HS-27A (cell line): Measurements from ENCODE around the gene GRB7.
A peak's percentile ranks its signal among the peaks of the same experiment; 100 is the strongest.
"Not testable (repeated sequence)": the region's sequence is repeated elsewhere in the genome, so short reads cannot be mapped to it uniquely, and the experiment has no call there.

ENCODE experiments used
- DNase-seq: peaks from one replicate; pipeline ENCODE4 v3.0.0-alpha.2; 2012; ENCODE audit warnings: low read depth, missing footprints

GRB7 gene

GRCh38 chr17:39737760-39738567 lies at the start of gene GRB7:
Gene GRB7, plus strand, starts transcription at chr17:39737938. Its CDS starts 4,364 bp downstream, at chr17:39742302.
- no peak for DNase-seq

GRCh38 chr17:39688475-39688835 lies 49.3 kb upstream of the GRB7 start:
- DNase-seq = no peak

GRCh38 chr17:39688945-39689344 lies 48.8 kb upstream of the GRB7 start:
- no peak for DNase-seq

- DNase-seq = no peak
Measured at GRCh38 chr17:39694593-39694992, 43.1 kb upstream of the GRB7 start.

DNA sequence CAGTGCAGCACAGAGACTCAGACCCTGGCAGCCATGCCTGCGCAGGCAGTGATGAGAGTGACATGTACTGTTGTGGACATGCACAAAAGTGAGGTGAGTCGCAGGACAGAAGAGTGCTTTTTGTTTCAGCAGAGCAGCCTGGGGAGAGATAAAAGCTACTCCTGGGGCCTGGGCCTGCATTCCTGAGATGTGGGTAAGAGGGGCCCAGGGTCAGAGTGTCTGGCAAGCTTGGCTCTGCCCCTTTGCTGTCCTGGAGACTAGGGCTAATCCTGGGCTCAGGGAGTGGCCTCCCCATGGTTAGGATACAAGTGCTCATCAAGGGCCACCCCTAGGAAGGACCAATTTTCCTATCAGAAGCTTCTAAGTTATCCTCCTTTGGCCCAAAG lies 42.7 kb upstream of the GRB7 start:
- DNase-seq = no peak

- no peak for DNase-seq
Measured at GRCh38 chr17:39696731-39697130, 41.0 kb upstream of the GRB7 start.

DNA sequence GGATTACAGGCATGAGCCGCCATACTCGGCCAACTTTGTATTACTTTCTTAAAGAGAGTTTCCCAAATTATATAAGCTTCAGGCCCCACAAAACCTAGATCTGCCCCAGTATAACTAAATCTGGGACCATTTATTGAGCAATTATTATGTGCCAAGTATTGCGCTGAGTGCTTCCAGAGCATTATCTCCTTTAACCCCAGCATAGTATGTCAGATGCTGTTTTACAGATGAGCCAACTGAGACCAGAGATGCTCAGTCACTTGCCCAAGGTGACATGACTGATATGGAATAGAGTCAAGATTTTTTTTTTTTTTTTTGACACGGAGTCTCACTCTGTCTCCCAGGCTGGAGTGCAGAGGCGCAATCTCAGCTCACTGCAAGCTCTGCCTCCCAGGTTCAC lies 39.8 kb upstream of the GRB7 start:
- no peak for DNase-seq

DNA sequence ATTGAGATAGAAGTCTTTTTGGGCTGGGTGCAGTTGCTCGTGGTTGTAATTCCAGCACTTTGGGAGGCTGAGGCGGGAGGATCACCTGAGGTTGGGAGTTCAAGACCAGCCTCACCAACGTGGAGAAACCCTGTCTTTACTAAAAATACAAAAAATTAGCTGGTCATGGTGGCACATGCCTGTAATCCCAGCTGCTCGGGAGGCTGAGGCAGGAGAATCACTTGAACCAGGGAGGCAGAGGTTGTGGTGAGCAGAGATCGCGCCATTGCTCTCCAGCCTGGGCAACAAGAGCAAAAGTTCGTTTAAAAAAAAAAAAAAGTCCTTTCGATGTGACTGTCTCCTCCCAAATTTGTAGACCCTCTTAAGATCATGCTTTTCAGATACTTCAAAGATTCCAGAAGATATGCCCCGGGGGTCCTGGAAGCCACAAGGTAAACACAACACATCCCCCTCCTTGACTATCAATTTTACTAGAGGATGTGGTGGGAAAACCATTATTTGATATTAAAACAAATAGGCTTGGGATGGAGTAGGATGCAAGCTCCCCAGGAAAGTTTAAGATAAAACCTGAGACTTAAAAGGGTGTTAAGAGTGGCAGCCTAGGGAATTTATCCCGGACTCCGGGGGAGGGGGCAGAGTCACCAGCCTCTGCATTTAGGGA lies 38.5 kb upstream of the GRB7 start:
- not testable (repeated sequence) for DNase-seq

DNA sequence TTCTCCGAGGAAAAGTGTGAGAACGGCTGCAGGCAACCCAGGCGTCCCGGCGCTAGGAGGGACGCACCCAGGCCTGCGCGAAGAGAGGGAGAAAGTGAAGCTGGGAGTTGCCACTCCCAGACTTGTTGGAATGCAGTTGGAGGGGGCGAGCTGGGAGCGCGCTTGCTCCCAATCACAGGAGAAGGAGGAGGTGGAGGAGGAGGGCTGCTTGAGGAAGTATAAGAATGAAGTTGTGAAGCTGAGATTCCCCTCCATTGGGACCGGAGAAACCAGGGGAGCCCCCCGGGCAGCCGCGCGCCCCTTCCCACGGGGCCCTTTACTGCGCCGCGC lies 38.0 kb upstream of the GRB7 start, which contains the start of gene ERBB2:
TSS of gene ERBB2 (plus strand) at position 247 of the 330 bp plus-strand sequence. CDS start 175 bp downstream, outside the sequence.
- DNase-seq = peak; percentile 35

DNA sequence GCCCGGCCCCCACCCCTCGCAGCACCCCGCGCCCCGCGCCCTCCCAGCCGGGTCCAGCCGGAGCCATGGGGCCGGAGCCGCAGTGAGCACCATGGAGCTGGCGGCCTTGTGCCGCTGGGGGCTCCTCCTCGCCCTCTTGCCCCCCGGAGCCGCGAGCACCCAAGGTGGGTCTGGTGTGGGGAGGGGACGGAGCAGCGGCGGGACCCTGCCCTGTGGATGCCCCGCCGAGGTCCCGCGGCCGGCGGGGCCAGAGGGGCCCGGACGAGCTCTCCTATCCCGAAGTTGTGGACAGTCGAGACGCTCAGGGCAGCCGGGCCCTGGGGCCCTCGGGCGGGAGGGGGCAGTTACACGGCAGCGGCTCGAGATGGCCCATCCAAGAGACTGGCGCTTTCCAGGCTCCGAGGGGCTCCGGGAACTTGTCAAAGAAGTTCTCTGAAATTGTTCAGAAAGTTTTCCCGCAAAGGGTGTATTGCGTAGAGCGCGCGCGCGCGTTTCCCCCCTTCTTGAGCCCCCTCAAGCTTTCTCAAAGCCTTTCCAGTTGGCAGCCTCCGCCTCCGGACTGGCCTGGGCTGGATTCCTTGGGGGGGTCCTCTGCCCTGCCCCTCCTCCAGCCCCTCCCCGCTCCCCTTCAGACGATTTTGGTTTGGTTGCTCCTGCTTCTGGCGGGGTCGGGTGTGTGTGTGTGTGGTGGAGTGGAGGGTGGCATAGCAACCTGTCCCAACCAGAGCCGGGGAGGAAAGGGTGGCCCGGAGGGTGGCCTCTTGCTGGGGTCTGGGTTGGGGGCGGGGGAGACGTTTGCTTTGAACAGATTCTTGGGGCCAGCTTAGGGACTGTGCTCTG lies 37.4 kb upstream of the GRB7 start:
- DNase-seq = no peak

- DNase-seq = no peak
Measured at GRCh38 chr17:39701012-39701783, 36.5 kb upstream of the GRB7 start.

DNA sequence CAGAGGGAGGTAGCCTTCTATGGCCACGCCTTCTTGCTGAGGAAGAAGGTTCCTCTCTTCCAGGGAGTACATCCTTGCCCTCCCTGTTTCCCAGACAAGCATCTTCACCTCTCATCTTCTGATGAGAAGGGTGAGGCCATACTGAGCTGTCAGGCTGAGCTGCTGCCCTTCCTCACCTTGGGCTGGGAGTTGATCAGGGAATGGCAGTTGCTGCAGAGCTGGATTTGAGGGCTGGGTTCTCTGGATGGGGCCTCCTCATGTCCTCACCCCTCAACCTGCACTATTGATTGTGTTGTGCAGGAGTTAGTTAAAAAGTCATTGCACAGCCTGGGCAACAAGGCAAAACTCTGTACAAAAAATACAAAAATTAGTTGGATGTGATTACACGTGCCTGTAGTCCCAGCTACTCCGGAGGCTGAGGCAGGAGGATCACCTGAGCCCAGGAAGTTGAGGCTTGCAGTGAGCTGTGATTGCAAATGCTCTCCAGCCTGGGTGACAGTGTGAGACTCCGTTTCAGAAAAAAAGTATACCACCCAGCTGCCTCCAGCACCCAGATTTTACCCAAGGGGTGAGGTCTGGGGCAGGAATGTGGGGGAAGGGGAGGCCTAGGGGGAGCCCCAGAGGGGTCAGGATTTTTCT lies 35.8 kb upstream of the GRB7 start:
- DNase-seq = no peak

DNA sequence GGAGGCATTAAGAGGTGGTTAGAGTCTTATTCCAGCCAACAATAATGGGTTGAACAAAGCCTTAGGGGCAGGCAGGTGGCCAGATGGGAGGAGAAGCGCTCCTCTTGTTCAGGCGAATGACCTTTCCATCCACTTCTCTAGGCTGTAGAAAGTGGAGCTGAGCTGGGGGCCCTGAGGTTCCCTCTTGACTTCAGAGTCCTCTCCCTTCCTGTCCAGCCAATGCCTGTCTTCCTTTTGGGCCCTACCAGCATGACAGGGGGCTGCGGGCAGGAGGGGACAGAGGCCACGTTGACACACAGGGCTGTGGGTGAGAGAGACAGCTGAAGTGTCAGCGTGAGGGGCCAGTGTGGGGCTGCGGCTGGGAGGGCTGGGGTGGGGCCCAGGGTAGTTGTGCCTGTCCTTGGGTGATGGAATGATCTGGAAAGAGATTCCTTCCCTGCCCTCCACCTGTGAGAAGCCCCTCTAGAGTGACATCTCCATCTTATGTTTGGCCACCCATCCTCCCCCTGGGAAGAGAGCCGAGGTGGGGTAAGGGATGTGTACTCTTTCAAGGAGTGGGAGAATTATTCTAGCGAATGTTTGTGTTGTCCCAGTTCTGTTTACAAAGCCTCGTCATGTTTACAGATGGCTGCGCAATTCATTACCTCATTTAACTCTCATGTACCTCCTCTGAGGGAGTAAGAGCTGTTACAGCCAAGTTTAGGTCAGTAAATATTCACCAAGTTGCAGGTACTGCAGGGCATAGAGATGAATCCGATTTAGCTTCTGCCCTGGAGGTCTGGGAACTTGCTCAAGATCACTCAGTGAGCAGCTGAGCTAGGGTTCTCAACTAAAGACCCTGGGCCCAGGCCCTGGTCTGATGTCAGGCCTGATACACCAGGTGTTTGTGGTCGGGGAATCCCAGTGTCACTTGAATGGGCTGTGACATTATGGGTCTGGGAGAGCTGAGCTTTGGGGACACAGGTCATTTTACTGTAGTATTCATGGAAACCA lies 34.5 kb upstream of the GRB7 start:
- no peak for DNase-seq

GRCh38 chr17:39703913-39704312 lies 33.8 kb upstream of the GRB7 start:
- DNase-seq = no peak

GRCh38 chr17:39704821-39705551 lies 32.8 kb upstream of the GRB7 start:
- no peak for DNase-seq

- no peak for DNase-seq
Measured at GRCh38 chr17:39705786-39706348, 31.9 kb upstream of the GRB7 start.

- no peak for DNase-seq
Measured at GRCh38 chr17:39706383-39706782, 31.4 kb upstream of the GRB7 start.

DNA sequence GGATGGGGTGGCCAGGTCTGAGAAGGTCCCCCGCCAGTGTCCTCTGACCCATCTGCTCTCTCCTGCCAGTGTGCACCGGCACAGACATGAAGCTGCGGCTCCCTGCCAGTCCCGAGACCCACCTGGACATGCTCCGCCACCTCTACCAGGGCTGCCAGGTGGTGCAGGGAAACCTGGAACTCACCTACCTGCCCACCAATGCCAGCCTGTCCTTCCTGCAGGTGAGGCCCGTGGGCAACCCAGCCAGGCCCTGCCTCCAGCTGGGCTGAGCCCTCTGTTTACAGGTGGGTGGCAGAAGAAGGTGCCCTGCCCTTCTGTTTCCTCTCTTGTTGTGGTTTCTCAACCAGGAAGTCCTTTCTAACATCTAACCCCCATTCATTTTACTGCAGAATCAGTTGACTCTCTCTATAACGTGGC lies 30.8 kb upstream of the GRB7 start:
- DNase-seq = no peak

DNA sequence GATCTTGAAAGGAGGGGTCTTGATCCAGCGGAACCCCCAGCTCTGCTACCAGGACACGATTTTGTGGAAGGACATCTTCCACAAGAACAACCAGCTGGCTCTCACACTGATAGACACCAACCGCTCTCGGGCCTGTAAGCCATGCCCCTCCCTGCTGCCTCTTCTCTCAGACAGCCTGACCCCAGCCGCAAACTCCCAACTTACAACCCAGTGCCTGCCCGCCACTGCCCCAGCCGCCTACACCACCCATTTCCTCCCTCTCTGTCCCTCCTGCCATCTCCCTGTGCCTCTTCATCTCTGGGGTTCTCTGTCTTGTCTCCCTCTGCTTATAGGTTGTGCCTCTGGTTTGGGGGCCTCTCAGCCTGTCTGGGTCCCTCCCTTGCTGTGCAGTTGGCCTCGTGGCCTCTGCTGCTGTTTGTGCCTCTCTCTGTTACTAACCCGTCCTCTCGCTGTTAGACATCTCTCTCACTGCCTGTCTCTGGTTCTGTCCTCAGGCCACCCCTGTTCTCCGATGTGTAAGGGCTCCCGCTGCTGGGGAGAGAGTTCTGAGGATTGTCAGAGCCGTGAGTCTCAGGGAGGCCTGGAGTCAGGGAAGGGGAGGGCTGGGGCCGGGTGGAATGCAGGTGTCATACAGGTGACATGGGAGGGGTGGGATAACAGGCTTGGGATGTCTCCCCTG lies 28.3 kb upstream of the GRB7 start:
- DNase-seq = no peak
